ENCODE data around the gene ERCC1. TPM values are rescaled to one million over a fixed set of nuclear protein-coding genes. Genes with fewer than 3 reads are reported as not detected.
A peak's percentile ranks its signal among the peaks of the same experiment; 100 is the strongest.

Gene ERCC1
- total and polyA plus RNA-seq, 2 of the 13 experiments (the other 11 are each of a cell fraction or from before 2014, with no cell fraction given), result 40.0 to 66.4 TPM

DNA sequence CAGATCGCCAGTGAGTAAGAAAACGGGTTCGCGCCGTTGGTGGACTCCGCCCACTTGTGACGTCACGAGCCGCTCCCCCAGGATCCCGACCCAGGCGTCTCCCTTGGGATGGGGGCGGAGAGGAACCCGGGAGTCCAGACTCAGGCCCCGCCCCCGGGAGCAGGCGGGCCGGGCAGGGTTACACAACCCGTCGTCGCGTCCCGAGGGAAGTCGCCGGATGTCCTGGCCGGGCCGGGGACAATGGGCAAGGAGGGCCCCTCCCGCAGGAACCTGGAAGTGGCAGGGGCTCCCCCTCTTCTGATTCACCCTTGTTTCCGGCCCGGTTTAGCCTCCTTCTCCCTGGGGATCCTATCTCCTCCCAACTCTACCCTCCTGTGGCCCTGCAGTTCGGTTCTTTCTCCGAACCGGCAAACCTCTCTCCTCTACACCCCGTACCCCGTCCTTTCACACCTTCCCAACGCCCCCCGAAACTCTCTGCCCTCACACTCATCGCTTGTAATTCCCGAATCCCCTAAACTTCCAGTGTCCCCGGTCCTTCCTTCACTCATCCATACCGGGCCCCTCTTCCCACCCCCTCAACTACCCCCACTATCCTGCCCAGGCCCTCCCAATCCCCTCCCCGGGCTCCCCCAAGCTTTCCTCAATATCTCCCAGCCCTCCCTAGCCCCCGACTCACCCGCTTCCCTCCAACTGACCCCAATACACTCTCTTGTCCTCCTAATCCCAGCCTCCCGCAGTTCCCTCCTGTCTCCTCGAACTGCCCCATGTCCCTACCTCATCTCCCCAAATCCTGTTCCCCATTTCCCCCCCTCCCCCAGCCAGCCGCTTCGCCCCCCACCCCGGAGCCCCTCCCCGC is 20.0 kb upstream of the ERCC1 start (continued):
- TF ChIP-seq, protein P1, sequence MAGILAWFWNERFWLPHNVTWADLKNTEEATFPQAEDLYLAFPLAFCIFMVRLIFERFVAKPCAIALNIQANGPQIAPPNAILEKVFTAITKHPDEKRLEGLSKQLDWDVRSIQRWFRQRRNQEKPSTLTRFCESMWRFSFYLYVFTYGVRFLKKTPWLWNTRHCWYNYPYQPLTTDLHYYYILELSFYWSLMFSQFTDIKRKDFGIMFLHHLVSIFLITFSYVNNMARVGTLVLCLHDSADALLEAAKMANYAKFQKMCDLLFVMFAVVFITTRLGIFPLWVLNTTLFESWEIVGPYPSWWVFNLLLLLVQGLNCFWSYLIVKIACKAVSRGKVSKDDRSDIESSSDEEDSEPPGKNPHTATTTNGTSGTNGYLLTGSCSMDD (CRISPR knock-in tag; IDR thresholded peaks at IDR 0.05), result no peak
- TF ChIP-seq PHB2 (IDR thresholded peaks at IDR 0.05; ENCODE audit: partially characterized antibody) (no peak), ZNF772 (CRISPR knock-in tag; IDR thresholded peaks at IDR 0.05) (peak; percentile 35; the same call in 1 of the 2 replicates), ZNF703 (CRISPR knock-in tag; IDR thresholded peaks at IDR 0.05; ENCODE audit: borderline replicate concordance) (no peak), ZNF788 (CRISPR knock-in tag; IDR thresholded peaks at IDR 0.05; ENCODE audit: borderline replicate concordance) (no peak; the same call in 1 of the 2 replicates), SIX1 (CRISPR knock-in tag; IDR thresholded peaks at IDR 0.05; ENCODE audit: borderline replicate concordance) (peak; percentile 9; the same call in 1 of the 2 replicates), CREB1 (IDR thresholded peaks at IDR 0.05) (peak; percentile 100), CREB1 (CRISPR knock-in tag; IDR thresholded peaks at IDR 0.05) (peak; percentile 94), MIER3 (CRISPR knock-in tag; IDR thresholded peaks at IDR 0.05; ENCODE audit: borderline replicate concordance) (0 out of 2 replicates have a peak, but pooled peaks have one; percentile 49), HDAC1 (CRISPR knock-in tag; IDR thresholded peaks at IDR 0.05) (peak; percentile 80)
- TF ChIP-seq, protein P2, sequence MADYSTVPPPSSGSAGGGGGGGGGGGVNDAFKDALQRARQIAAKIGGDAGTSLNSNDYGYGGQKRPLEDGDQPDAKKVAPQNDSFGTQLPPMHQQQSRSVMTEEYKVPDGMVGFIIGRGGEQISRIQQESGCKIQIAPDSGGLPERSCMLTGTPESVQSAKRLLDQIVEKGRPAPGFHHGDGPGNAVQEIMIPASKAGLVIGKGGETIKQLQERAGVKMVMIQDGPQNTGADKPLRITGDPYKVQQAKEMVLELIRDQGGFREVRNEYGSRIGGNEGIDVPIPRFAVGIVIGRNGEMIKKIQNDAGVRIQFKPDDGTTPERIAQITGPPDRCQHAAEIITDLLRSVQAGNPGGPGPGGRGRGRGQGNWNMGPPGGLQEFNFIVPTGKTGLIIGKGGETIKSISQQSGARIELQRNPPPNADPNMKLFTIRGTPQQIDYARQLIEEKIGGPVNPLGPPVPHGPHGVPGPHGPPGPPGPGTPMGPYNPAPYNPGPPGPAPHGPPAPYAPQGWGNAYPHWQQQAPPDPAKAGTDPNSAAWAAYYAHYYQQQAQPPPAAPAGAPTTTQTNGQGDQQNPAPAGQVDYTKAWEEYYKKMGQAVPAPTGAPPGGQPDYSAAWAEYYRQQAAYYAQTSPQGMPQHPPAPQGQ (CRISPR knock-in tag; IDR thresholded peaks at IDR 0.05; ENCODE audit: borderline replicate concordance), result no peak
- TF ChIP-seq, protein P3, sequence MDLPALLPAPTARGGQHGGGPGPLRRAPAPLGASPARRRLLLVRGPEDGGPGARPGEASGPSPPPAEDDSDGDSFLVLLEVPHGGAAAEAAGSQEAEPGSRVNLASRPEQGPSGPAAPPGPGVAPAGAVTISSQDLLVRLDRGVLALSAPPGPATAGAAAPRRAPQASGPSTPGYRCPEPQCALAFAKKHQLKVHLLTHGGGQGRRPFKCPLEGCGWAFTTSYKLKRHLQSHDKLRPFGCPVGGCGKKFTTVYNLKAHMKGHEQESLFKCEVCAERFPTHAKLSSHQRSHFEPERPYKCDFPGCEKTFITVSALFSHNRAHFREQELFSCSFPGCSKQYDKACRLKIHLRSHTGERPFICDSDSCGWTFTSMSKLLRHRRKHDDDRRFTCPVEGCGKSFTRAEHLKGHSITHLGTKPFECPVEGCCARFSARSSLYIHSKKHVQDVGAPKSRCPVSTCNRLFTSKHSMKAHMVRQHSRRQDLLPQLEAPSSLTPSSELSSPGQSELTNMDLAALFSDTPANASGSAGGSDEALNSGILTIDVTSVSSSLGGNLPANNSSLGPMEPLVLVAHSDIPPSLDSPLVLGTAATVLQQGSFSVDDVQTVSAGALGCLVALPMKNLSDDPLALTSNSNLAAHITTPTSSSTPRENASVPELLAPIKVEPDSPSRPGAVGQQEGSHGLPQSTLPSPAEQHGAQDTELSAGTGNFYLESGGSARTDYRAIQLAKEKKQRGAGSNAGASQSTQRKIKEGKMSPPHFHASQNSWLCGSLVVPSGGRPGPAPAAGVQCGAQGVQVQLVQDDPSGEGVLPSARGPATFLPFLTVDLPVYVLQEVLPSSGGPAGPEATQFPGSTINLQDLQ (CRISPR knock-in tag; IDR thresholded peaks at IDR 0.05), result no peak
- TF ChIP-seq, protein P4, sequence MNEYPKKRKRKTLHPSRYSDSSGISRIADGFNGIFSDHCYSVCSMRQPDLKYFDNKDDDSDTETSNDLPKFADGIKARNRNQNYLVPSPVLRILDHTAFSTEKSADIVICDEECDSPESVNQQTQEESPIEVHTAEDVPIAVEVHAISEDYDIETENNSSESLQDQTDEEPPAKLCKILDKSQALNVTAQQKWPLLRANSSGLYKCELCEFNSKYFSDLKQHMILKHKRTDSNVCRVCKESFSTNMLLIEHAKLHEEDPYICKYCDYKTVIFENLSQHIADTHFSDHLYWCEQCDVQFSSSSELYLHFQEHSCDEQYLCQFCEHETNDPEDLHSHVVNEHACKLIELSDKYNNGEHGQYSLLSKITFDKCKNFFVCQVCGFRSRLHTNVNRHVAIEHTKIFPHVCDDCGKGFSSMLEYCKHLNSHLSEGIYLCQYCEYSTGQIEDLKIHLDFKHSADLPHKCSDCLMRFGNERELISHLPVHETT (CRISPR knock-in tag; conservative IDR thresholded peaks at IDR 0.05), result peak; percentile 89
- TF ChIP-seq, protein P5, sequence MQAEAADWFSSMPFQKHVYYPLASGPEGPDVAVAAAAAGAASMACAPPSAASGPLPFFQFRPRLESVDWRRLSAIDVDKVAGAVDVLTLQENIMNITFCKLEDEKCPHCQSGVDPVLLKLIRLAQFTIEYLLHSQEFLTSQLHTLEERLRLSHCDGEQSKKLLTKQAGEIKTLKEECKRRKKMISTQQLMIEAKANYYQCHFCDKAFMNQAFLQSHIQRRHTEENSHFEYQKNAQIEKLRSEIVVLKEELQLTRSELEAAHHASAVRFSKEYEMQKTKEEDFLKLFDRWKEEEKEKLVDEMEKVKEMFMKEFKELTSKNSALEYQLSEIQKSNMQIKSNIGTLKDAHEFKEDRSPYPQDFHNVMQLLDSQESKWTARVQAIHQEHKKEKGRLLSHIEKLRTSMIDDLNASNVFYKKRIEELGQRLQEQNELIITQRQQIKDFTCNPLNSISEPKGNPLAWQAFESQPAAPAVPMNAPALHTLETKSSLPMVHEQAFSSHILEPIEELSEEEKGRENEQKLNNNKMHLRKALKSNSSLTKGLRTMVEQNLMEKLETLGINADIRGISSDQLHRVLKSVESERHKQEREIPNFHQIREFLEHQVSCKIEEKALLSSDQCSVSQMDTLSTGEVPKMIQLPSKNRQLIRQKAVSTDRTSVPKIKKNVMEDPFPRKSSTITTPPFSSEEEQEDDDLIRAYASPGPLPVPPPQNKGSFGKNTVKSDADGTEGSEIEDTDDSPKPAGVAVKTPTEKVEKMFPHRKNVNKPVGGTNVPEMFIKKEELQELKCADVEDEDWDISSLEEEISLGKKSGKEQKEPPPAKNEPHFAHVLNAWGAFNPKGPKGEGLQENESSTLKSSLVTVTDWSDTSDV (CRISPR knock-in tag; IDR thresholded peaks at IDR 0.05), result no peak; the same call in 1 of the 2 replicates
- TF ChIP-seq, protein P6, sequence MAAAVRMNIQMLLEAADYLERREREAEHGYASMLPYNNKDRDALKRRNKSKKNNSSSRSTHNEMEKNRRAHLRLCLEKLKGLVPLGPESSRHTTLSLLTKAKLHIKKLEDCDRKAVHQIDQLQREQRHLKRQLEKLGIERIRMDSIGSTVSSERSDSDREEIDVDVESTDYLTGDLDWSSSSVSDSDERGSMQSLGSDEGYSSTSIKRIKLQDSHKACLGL (CRISPR knock-in tag; IDR thresholded peaks at IDR 0.05), result 0 out of 2 replicates have a peak, but pooled peaks have one; percentile 56
